ENCODE measurements around the gene HIPK1.
"Not testable (repeated sequence)": the region's sequence is repeated elsewhere in the genome, so short reads cannot be mapped to it uniquely, and the experiment has no call there.

HIPK1 gene

DNA sequence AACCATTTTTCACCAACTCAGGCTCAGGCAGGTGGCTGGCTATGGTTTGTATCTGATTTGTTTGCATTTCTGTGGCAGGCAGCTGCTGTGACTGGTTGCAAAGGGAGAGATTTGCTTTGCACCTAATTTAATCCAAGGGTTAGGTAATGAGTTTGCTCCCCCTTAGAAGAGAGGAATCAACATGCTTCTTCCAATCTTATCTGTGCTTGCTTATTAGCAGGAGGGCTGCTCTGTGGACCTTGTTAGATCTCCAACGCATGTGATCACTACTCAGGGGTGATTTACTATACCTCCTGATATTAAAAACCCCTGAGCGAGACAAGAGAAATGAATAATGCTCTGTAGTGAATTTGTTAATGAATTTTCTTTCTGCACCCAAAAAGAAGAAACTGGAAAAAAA is 70.7 kb downstream of the HIPK1 start:
- DNase-seq (ENCODE audit: insufficient read length, low spot score) (no peak), FAIRE-seq (no peak)

GRCh38 chr1:114000406-114000805 is 71.3 kb downstream of the HIPK1 start:
- FAIRE-seq: no peak
- TF ChIP-seq, protein P1, sequence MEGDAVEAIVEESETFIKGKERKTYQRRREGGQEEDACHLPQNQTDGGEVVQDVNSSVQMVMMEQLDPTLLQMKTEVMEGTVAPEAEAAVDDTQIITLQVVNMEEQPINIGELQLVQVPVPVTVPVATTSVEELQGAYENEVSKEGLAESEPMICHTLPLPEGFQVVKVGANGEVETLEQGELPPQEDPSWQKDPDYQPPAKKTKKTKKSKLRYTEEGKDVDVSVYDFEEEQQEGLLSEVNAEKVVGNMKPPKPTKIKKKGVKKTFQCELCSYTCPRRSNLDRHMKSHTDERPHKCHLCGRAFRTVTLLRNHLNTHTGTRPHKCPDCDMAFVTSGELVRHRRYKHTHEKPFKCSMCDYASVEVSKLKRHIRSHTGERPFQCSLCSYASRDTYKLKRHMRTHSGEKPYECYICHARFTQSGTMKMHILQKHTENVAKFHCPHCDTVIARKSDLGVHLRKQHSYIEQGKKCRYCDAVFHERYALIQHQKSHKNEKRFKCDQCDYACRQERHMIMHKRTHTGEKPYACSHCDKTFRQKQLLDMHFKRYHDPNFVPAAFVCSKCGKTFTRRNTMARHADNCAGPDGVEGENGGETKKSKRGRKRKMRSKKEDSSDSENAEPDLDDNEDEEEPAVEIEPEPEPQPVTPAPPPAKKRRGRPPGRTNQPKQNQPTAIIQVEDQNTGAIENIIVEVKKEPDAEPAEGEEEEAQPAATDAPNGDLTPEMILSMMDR (IDR thresholded peaks at IDR 0.05; ENCODE audit: insufficient read depth, missing control alignments): no peak
- no peak for DNase-seq (ENCODE audit: insufficient read length, low spot score)

More for the DNA sequence above, 70.7 kb downstream of the HIPK1 start:
- TF ChIP-seq, protein P1 (IDR thresholded peaks at IDR 0.05; ENCODE audit: insufficient read depth, missing control alignments): no peak

GRCh38 chr1:114002492-114003239 is 73.5 kb downstream of the HIPK1 start:
- DNase-seq (ENCODE audit: insufficient read length, low spot score): no peak
- no peak for FAIRE-seq
- TF ChIP-seq, protein P1 (IDR thresholded peaks at IDR 0.05; ENCODE audit: insufficient read depth, missing control alignments): no peak

GRCh38 chr1:114003431-114003830 is 74.3 kb downstream of the HIPK1 start:
- no peak for FAIRE-seq
- no peak for DNase-seq (ENCODE audit: insufficient read length, low spot score)
- TF ChIP-seq, protein P1 (IDR thresholded peaks at IDR 0.05; ENCODE audit: insufficient read depth, missing control alignments): no peak

DNA sequence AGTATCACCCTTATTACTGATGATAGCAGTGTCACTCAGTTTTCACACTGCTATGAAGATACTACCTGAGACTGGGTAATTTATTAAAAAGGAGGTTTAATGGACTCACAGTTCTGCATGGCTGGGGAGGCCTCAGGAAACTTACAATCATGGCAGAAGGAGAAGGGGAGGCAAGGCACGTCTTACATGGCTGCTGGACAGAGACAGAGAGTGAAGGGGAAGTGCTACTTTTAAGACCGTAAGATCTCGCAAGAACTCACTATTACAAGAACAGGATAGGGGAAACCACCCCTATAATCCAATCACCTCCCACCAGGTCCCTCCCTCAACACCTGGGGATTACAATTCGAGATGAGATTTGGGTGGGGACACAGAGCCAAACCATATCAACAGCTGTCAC is 77.7 kb downstream of the HIPK1 start:
- not testable (repeated sequence) for FAIRE-seq; DNase-seq (ENCODE audit: insufficient read length, low spot score)

DNA sequence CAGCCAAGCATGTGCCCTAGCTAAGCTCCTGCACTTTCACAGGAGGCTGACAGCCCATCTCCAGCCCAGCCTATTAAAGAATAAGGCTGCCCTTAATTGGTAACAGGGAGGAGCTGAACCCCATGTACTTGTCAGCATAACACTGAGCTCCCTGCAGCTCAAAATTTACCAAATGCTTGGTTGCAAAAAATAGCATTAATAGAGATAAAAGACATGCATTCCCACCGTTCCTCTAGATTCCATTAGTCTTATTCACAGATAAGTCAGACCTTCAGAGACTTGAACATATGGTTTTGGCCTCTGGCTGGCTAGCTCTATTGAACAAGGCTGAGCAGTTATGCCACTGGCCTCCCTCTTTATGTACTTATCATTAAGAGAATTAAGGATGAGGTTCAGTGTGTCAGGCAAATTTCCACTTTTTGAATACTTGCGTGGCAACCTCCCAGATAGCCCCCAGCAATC is 79.4 kb downstream of the HIPK1 start:
- FAIRE-seq: no peak
- no peak for DNase-seq (ENCODE audit: insufficient read length, low spot score)
- TF ChIP-seq, protein P1 (IDR thresholded peaks at IDR 0.05; ENCODE audit: insufficient read depth, missing control alignments): no peak

DNA sequence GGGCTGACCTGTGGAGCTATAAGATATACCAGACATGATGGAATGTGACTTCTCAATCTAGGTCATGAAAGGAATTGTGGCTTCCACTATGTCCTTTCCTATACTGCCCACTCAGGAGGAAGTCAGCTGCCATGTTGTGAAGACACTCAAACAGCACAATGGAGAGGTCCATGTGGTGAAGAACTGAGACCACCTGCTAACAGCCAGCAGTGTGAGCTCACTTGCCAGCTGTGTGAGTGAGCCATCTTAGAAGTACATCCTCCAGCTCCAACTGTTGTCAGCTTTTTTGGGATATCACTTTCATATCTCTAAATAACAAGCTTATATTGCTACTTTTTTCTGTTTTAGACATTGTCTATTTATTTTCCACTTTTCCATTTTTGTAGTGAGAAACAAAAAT is 79.9 kb downstream of the HIPK1 start:
- FAIRE-seq (no peak), DNase-seq (ENCODE audit: insufficient read length, low spot score) (no peak)
- TF ChIP-seq, protein P1 (IDR thresholded peaks at IDR 0.05; ENCODE audit: insufficient read depth, missing control alignments): no peak
